Neural cell (in vitro differentiated cells): ENCODE data around the gene ZNF687. TPM values are rescaled to one million over a fixed set of nuclear protein-coding genes. Genes with fewer than 3 reads are reported as not detected.

Experiments
- H2AFZ ChIP-seq: fragments of 200-600, 300-800 bp; sonication (generic), shearing (Covaris generic); 2 replicates; pipeline ENCODE4 v1.6.0; 2014; ENCODE audit warnings: low read depth, mild to moderate bottlenecking, antibody characterized with exemption, low read length, moderate library complexity
- H3F3A ChIP-seq: fragments of 200-600 bp; shearing (Covaris generic); 2 replicates; pipeline ENCODE4 v1.6.1; 2016; ENCODE audit warnings: mild to moderate bottlenecking, moderate library complexity, mixed read lengths, antibody characterized with exemption, low read length; ENCODE audit not compliant: insufficient read depth, poor library complexity, severe bottlenecking
- H3K27ac ChIP-seq: fragments of 200-600, 300-800 bp; sonication (generic), shearing (Covaris generic); 2 replicates; pipeline ENCODE4 v1.5.1; 2014; ENCODE audit warnings: mild to moderate bottlenecking, low read length, moderate library complexity
- H3K27me3 ChIP-seq: fragments of 300-800, 200-600 bp; sonication (generic), shearing (Covaris generic); 2 replicates; pipeline ENCODE4 v1.6.0; 2014; ENCODE audit warnings: mild to moderate bottlenecking, low read depth, low read length, moderate library complexity; ENCODE audit not compliant: insufficient read depth
- H3K36me3 ChIP-seq: fragments of 300-800, 200-600 bp; sonication (generic), shearing (Covaris generic); 2 replicates; pipeline ENCODE4 v1.5.1; 2014; ENCODE audit warnings: mild to moderate bottlenecking, antibody characterized with exemption, low read length, moderate library complexity; ENCODE audit not compliant: insufficient read depth
- H3K4me2 ChIP-seq: fragments of 300-800, 200-600 bp; sonication (generic), shearing (Covaris generic); 2 replicates; pipeline ENCODE4 v1.6.0; 2014; ENCODE audit warnings: mild to moderate bottlenecking, low read length
- H3K4me3 ChIP-seq: fragments of 300-800, 200-600 bp; sonication (generic), shearing (Covaris generic); 2 replicates; pipeline ENCODE4 v1.5.1; 2014; ENCODE audit warnings: mild to moderate bottlenecking, low read length, moderate library complexity
- H3K79me2 ChIP-seq: fragments of 200-600 bp; shearing (Covaris generic); replicated peaks from 2 replicates; pipeline ENCODE4 v1.6.0; 2014; ENCODE audit warnings: mild to moderate bottlenecking, low read length, moderate library complexity; ENCODE audit not compliant: insufficient read depth
- H3K9ac ChIP-seq: fragments of 300-800, 200-600 bp; sonication (generic), shearing (Covaris generic); 2 replicates; pipeline ENCODE4 v1.6.1; 2016; ENCODE audit warnings: mild to moderate bottlenecking, low read length, mixed read lengths
- H3K9me2 ChIP-seq: fragments of 200-600 bp; shearing (Covaris generic); 2 replicates; pipeline ENCODE4 v1.6.1; 2016; ENCODE audit warnings: mild to moderate bottlenecking, low read length, mixed read lengths; ENCODE audit not compliant: insufficient read depth
- H3K9me3 ChIP-seq: fragments of 200-600, 300-800 bp; sonication (generic), shearing (Covaris generic); 2 replicates; pipeline ENCODE4 v1.6.1; 2016; ENCODE audit warnings: mild to moderate bottlenecking, mixed run types, low read length, moderate library complexity, mixed read lengths
- H4K20me1 ChIP-seq: fragments of 200-600 bp; shearing (Covaris generic); 2 replicates; pipeline ENCODE4 v1.6.1; 2016; ENCODE audit warnings: mild to moderate bottlenecking, mixed run types; ENCODE audit not compliant: insufficient read depth
- CTCF ChIP-seq: fragments of 450-650 bp; IDR thresholded peaks from 2 replicates; pipeline ENCODE4 v1.5.1; 2014; ENCODE audit warnings: antibody characterized with exemption, mild to moderate bottlenecking, moderate library complexity; ENCODE audit not compliant: poor library complexity, severe bottlenecking
- EP300 ChIP-seq: fragments of 450-650 bp; conservative IDR thresholded peaks from 2 replicates; pipeline ENCODE4 v1.6.1; 2014; ENCODE audit warnings: antibody characterized with exemption, mild to moderate bottlenecking, moderate library complexity; ENCODE audit not compliant: poor library complexity, severe bottlenecking
- EZH2 ChIP-seq: fragments of 200-600, 300-800 bp; shearing (Covaris generic), sonication (generic); IDR thresholded peaks from 2 replicates; pipeline ENCODE4 v1.6.1; 2014; ENCODE audit warnings: antibody characterized with exemption, low read length, borderline replicate concordance, mild to moderate bottlenecking; ENCODE audit not compliant: insufficient read depth, poor library complexity, severe bottlenecking
- MXI1 ChIP-seq: fragments of 450-650 bp; conservative IDR thresholded peaks from 2 replicates; pipeline ENCODE4 v1.6.1; 2014; ENCODE audit warnings: antibody characterized with exemption, mild to moderate bottlenecking; ENCODE audit not compliant: poor library complexity, severe bottlenecking
- POLR2AphosphoS5 ChIP-seq: IDR thresholded peaks from 2 replicates; pipeline ENCODE4 v1.6.1; 2012
- RAD21 ChIP-seq: fragments of 450-650 bp; conservative IDR thresholded peaks from 2 replicates; pipeline ENCODE4 v1.6.1; 2014; ENCODE audit warnings: antibody characterized with exemption, mild to moderate bottlenecking, moderate library complexity
- REST ChIP-seq: IDR thresholded peaks from 2 replicates; pipeline ENCODE4 v1.6.1; 2012; ENCODE audit warnings: borderline replicate concordance
- SMC3 ChIP-seq: fragments of 450-650 bp; conservative IDR thresholded peaks from 2 replicates; pipeline ENCODE4 v1.6.1; 2014; ENCODE audit warnings: antibody characterized with exemption, mild to moderate bottlenecking, moderate library complexity; ENCODE audit not compliant: poor library complexity
- TAF1 ChIP-seq: IDR thresholded peaks from 2 replicates; pipeline ENCODE4 v1.6.1; 2012; ENCODE audit warnings: low read depth
- polyA plus RNA-seq: library from polyadenylated mRNA; depleted of rRNA; stranded (reverse); fragments of >200 nt; gene quantifications from 2 replicates; pipeline ENCODE4 v1.2.3, GENCODE V29; 2014

ZNF687 gene
- polyA plus RNA-seq, 1 donor from 2014 or later: 6.9 TPM

GRCh38 chr1:151254217-151255213 lies 27.6 kb upstream of the ZNF687 start, which contains the start of gene PSMD4:
Gene PSMD4 (plus strand): TSS chr1:151254734. CDS start chr1:151254783, 49 bp downstream.
- H3K27ac ChIP-seq: peak within 1 kb of the TSS; percentile 75

GRCh38 chr1:151255381-151255780 lies 26.7 kb upstream of the ZNF687 start:
- H3K36me3 ChIP-seq: no peaks in the 10 kb centered on the region
- no peaks in the 10 kb centered on the region for H3K9me3 ChIP-seq
- H3K27ac ChIP-seq: peak overlapping the region; percentile 75
- peak overlapping the region; percentile 70 for H3K4me2 ChIP-seq
- H3K9me2 ChIP-seq: no peaks in the 10 kb centered on the region
- H2AFZ ChIP-seq: peak overlapping the region; percentile 31
- no peaks in the 10 kb centered on the region for H4K20me1 ChIP-seq
- H3F3A ChIP-seq: no peaks in the 10 kb centered on the region
- TF ChIP-seq RAD21 (no peak), EP300 (no peak), EZH2 (no peak), CTCF (no peak), TAF1 (no peak), SMC3 (no peak), REST (no peak), POLR2AphosphoS5 (no peak), MXI1 (no peak)
- H3K27me3 ChIP-seq: no peaks in the 10 kb centered on the region
- peaks cover 28% of the 10 kb centered on the region for H3K79me2 ChIP-seq
- H3K9ac ChIP-seq: peak overlapping the region; percentile 89
- H3K4me3 ChIP-seq: peak overlapping the region; percentile 91

More at GRCh38 chr1:151254217-151255213, 27.6 kb upstream of the ZNF687 start, which contains the start of gene PSMD4:
- Histone ChIP-seq H2AFZ (peak within 1 kb of the TSS; percentile 31), H3K27me3 (no peaks in the 10 kb centered on the region), H3K4me3 (peak within 1 kb of the TSS; percentile 91), H4K20me1 (no peaks in the 10 kb centered on the region), H3K4me2 (peak within 1 kb of the TSS; percentile 70), H3K9me2 (no peaks in the 10 kb centered on the region), H3K9ac (peak within 1 kb of the TSS; percentile 89), H3F3A (no peaks in the 10 kb centered on the region), H3K79me2 (peaks cover 28% of the 10 kb centered on the region), H3K9me3 (no peaks in the 10 kb centered on the region), H3K36me3 (no peaks in the 10 kb centered on the region)
- TF ChIP-seq RAD21 (no peak), MXI1 (peak; percentile 71), POLR2AphosphoS5 (peak; percentile 98), EP300 (peak; percentile 28)
